Measurements from ENCODE around the gene ZDHHC6.

GRCh38 chr10:112385201-112385600, 61.5 kb downstream of the ZDHHC6 start:
- TF ChIP-seq CTCF (IDR thresholded peaks at IDR 0.05) (no peak), MAZ (IDR thresholded peaks at IDR 0.05; ENCODE audit: borderline replicate concordance, low read depth, low read length) (no peak), EHF (CRISPR knock-in tag; IDR thresholded peaks at IDR 0.05) (no peak), CHD2 (IDR thresholded peaks at IDR 0.05; ENCODE audit: low read length, partially characterized antibody) (no peak), RFX5 (IDR thresholded peaks at IDR 0.05) (no peak), CHD4 (IDR thresholded peaks at IDR 0.05; ENCODE audit: borderline replicate concordance) (no peak), GATA3 (IDR thresholded peaks at IDR 0.05; ENCODE audit: borderline replicate concordance) (no peak), RCOR1 (IDR thresholded peaks at IDR 0.05; ENCODE audit: low read depth, low read length) (no peak), KDM5A (IDR thresholded peaks at IDR 0.05) (no peak)
